C1 segment of cervical spinal cord (tissue), 14 donors: Measurements from ENCODE around the gene KRTAP5-11.
"Not testable (repeated sequence)": the region's sequence is repeated elsewhere in the genome, so short reads cannot be mapped to it uniquely, and the experiment has no call there.

Source experiments
- DNase-seq, 14 donors: peaks; one replicate each; lab custom pipeline; 2025; lab: John Stamatoyannopoulos, UW

KRTAP5-11 gene, protein sequence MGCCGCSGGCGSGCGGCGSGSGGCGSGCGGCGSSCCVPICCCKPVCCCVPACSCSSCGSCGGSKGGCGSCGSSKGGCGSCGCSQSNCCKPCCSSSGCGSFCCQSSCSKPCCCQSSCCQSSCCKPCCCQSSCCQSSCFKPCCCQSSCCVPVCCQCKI

DNA sequence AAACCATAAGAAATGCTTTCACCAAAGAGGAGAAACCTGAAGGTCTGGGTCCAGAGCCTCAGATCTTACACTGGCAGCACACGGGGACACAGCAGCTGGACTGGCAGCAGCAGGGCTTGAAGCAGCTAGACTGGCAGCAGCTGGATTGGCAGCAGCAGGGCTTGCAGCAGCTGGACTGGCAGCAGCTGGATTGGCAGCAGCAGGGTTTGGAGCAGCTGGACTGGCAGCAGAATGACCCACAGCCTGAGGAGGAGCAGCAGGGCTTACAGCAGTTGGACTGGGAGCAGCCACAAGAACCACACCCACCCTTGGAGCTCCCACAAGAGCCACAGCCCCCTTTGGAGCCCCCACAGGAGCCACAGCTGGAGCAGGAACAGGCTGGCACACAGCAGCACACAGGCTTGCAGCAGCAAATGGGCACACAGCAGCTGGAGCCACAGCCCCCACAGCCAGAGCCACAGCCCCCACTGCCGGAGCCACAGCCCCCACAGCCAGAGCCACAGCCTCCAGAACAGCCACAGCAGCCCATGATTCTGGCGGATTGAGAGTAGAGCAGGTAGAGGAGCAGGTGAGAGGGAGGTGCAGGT is at the start of gene KRTAP5-11:
TSS of gene KRTAP5-11 (minus strand) at position 567 of the 587 bp plus-strand sequence. CDS start at position 529, 38 bp downstream.
- no peak for DNase-seq

DNA sequence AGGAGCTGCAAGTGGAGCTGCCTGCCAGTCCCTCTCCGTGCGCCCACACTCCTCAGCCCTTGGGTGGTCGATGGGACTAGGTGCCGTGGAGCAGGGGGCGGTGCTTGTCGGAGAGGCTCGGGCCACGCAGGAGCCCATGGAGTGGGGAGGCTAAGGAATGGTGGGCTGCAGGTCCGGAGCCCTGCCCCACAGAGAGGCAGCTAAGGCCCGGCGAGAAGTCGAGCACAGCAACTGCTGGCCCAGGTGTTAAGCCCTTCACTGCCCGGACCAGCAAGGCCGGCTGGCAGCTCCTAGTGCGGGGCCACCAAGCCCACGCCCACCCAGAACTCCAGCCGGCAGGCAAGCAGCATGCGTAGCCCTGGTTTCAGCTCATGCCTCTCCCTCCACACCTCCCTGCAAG is 48.9 kb upstream of the KRTAP5-11 start:
- DNase-seq, result not testable (repeated sequence)

DNA sequence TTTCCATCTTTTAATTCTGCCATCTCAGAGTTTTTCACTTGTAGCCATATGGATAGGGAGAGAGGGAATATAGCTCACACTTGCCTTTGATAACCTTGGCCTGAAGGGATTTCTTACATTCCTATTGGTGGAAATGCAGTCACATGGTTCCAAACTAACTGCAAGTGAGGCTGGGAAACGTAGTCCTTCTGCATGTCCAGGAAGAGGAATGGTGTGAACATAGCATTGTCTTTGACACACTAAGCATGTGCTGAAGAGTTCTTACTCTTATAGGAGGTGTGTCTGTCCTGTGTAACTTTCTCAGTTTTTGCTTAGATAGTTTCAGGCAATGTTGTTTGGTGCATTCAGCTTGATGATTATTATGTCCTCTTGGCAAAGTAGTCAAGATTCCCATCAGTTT is 47.4 kb upstream of the KRTAP5-11 start:
- DNase-seq, result not testable (repeated sequence)

DNA sequence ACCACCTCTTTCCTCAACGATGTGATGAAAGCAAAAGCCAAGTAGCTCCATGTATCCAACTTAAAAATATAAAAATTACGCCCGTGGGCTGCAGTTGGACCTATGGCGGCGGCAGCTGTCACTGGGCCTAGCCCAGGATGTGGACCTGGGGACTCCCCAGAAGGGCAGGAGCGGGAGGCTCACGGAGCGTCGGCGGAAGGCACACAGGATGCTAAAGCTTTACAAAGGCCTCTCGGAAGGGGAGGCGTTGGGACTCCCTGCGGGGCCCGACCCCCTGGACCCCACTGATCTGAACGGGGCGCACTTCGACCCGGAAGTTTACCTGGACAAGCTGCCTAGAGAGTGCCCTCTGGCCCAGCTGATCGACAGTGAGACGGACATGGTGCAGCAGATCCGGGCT is 46.3 kb upstream of the KRTAP5-11 start:
- not testable (repeated sequence) for DNase-seq

DNA sequence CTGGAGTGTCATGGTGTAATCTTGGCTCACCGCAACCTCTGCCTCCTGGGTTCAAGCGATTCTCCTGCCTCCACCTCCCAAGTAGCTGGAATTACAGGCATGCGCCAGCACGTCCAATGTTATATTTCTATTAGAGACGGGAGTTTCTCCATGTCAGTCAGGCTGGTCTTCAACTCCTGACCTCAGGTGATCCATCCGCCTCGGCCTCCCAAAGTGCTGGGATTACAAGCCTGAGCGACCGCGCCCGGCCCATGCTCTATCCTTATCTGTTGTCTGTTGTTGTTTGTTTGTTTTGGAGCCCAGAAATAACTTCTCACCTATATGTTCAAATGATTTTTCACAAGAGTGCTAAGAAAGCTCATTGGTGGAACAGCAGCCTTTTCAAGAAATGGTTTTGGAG is 40.6 kb upstream of the KRTAP5-11 start:
- not testable (repeated sequence) for DNase-seq

DNA sequence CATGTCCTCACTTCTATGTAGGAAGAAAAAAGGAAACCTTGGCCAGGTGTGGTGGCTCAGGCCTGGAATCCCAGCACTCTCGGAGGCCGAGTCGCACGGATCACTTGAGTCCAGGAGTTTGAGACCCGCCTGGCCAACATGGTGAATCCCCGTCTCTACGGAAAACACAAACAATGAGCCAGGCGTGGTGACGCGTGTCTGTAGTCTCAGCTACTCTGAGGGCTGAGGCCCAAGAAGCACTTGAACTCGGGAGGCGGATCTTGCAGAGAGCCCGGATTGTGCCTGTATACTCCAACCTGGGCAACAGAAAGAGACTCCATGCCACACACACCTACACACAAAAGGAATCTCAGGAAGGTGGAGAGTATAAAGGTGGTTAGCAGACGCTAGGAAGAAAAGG is 39.9 kb upstream of the KRTAP5-11 start:
- DNase-seq, result not testable (repeated sequence)

DNA sequence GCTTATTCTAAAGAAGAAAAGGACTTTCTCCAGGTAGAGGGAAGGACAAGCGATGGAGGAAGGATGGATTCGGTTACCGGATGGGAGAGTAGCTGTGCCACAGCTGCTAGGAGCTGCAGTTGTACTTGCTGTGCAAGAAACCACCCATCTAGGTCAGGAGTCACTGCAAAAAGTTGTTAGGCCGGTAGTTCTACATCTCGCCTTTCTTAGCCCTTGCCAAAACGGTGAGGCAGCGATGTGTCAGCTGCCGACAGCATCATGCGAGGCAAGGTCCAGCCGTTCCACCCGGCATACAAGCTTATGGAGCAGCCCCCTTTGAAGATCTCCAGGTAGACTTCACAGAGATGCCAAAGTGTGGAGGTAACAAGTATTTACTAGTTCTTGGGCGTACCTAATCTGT is 32.3 kb upstream of the KRTAP5-11 start:
- not testable (repeated sequence) for DNase-seq

DNA sequence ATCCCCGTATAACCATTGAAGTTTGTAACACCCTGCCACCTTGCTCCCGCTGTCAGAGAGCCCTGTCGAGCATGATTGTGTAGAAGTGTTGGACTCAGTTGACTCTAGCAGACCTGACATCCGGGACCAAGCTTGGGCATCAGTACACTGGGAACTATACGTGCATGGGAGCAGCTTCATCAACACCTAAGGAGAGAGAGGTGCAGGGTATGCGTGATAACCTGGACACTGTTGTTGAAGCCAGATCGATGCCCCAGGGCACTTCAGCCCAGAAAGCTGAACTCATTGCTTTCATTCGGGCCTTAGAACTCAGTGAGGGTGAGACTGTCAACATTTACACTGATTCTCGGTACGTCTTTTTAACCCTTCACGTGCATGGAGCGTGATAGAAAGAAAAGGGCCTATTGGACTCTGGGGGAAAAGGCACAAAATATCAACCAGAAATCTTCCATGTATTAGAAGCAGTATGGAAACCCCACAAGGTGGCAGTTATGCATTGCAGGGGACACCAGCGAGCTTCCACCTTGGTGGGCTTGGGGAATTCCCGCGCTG is 31.8 kb upstream of the KRTAP5-11 start:
- DNase-seq, result not testable (repeated sequence)

DNA sequence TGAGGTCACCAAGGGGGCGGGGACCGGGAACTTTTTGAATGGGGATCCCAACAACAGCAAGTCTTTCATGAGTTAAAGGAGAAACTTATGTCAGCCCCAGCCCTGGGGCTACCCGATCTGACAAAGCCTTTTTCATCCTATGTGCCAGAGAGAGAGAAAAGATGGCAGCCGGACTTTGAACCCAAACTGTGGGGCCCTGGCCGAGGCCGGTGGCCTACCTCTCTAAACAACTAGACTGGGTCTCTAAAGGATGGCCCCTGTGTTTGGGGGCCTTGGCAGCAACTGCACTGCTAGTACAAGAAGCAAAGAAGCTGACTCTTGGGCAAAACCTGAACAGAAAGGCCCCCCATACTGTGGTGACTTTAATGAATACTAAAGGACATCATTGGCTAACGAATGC is 31.3 kb upstream of the KRTAP5-11 start:
- DNase-seq, result not testable (repeated sequence)

DNA sequence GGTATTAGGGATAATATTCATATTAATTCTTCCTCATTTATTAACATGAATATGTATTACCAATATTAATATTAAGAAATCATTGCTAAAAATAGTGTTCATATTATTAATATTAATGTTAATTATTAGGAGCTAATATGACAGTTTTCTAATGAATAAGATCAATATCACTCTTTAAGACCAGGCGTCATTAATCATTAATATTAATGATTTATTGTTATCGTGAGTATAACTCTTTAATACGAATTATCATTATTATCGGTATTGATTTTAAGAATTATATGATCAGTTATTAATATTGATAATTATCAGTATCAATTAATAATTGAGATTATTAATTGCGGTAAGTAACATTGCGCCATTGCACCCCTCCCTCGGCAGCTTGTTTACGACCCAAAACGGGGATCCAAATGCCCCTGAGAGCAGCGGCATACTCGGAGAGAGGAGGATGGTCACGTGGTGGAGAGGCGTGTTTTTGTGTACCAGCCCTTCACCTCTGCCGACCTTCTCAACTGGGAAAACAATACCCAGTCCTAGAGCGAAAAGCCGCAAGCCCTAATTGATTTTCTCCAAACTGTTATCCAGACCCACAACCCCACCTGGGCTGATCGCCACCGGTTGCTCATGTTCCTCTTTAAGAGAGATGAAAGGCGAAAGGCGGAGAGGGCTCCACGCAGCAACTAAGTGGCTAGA is 28.7 kb upstream of the KRTAP5-11 start:
- not testable (repeated sequence) for DNase-seq

DNA sequence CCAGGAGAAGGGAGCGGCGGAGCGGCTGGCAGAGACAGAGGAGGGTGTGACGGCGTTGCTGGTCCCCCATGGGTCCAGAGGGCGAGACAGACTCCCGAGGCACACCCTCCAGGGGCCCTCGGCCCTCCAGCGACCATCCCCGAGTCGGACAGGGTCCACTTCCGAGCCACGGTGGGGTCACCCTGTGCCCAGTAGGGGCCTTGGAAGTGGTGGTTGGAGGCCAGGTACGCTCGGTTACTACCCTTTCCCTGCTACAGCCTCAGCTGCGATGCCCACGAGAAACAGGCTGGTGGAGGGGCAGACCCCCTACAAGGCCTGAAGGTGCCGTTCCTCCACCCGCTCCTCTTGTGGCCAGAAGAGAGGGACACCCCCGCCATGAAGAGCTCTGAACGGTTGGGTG is 25.6 kb upstream of the KRTAP5-11 start:
- DNase-seq, result not testable (repeated sequence)

DNA sequence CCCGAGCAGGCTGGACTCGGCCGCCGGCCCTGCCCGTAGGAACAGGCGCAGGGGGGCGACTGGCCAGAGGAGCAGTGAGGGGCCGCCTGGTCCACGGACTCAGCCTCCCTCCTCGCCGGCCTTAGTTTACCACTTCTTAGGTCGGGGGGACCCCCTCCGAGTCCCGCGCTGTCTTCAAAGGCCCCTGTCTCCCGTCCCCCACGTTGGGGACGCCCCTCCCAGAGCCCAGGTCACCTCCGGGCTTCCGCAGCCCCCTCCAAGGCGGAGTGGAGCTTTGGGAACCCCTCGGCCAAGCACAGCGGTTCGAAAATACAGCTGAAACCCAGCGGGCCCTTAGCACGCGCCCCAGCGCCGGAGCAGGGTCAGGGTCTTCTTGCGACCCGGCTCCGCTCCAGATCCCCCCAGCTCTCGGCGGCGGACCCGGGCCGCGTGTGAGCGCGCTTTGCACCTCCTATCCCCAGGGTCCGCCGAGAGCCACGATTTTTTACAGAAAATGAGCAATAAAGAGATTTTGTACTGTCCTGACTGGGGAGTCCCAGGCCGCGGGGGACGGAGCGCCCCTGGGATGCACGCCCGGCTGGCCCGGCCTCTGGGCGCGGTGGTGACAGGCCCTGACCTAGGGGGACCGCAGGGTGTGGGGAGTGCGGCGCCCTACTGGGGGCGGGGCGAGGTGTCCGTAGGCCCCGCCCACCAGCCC is 25.0 kb upstream of the KRTAP5-11 start:
- DNase-seq, result not testable (repeated sequence)

DNA sequence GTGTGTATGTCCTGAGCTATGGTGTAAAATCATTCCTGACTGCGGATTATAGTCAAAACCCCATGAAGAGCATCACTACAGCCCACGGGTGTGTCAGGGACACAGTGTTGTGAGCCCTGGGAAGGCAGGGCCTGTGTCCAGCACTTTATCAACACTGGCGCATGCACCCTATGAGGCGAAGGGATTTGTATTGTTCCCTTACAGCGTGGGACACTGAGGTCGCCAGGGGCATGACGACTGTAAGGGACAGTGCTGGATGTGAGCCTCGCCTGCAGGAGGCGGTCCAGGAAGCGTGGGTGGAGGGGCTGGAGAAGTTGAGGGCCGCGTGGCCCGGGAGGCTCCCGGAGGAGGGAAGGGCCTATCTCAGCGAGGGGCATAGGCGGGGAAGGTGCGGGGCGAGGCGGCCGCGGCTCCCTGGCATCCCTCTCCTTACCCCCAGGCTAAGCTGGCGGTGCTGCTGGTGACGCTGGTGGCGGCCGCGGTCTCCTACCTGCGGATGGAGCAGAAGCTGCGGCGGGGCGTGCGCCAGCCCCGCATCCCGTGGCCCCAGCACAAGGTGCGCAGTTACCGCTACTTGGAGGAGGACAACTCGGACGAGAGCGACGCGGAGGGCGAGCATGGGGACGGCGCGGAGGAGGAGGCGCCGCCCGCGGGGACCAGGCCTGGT is 24.3 kb upstream of the KRTAP5-11 start:
- not testable (repeated sequence) for DNase-seq

DNA sequence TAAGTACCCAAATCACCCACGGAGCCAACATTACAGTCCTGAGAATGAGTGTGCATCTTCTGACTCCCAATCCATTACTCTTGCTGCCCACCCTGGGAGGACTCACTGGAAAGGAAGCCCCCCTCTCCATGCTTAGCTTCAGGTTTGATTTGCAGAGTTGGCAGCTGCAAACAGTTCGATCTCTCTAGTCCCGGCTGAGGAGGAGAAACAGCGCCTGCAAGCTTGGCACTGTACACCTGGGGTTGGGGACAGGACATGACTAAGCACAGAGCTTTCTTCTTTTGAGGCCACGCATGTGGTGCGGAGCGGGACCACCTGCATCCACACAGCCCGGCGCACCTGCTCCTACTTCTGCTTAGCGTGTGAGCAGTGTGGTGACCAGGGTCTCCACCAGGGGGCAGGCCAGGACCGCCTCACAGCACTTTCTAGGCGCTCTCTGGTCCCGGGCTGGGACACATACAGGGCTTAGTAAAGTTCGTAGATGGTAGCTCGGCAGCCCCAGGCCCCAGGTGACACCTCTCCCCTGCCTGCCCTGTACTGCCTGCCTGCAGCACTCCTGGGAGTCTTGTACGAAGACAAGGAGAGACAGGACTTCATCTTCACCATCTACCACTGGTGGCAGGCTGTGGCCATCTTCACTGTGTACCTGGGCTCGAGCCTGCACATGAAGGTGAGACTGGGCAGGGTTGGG is 22.3 kb upstream of the KRTAP5-11 start:
- DNase-seq, result not testable (repeated sequence)

DNA sequence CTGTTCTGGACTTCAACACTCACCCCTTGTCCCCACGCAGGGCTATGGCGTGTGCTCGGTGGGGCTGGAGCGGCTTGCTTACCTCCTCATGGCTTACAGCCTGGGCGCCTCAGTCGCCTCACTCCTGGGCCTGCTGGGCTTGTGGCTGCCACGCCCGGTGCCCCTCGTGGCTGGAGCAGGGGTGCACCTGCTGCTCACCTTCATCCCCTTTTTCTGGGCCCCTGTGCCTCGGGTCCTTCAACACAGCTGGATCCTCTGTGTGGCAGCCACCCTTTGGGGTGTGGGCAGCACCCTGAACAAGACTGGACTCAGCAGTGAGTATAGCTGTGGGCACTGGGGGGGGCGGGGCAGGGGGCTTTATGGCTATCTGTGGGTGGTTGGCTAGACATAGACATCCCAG is 20.5 kb upstream of the KRTAP5-11 start:
- not testable (repeated sequence) for DNase-seq

DNA sequence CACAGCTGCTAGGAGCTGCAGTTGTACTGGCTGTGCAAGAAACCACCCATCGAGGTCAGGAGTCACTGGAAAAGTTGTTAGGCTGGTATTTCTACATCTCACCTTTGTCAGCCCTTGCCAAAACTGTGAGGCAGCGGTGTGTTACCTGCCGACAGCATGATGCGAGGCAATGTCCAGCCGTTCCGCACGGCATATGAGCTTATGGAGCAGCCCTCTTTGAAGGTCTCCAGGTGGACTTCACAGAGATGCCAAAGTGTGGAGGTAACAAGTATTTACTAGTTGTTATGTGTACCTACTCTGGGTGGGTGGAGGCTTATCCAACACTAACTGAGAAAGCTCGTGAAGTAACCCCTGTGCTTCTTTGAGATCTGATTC is 6.9 kb upstream of the KRTAP5-11 start:
- DNase-seq, result not testable (repeated sequence)

DNA sequence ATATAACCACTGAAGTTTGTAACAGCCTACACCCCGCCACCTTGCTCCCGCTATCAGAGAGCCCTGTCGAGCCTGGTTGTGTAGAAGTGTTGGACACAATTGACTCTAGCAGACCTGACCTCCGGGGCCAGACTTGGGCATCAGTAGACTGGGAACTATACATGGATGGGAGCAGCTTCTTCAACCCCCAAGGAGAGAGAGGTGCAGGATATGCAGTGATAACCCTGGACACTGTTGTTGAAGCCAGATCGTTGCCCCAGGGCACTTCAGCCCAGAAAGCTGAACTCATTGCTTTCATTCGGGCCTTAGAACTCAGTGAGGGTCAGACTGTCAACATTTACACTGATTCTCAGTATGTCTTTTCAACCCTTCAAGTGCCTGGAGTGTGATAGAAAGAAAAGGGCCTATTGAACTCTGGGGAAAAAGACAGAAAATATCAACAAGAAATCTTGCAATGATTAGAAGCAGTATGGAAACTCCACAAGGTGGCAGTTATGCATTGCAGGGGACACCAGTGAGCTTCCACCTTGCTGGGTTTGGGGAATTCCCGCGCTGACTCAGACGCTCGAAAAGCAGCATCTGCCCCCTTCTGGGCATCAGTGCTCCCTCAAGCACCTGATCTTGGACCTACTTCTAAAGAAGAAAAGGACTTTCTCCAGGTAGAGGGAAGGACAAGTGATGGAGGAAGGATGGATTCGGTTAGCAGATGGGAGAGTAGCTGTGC is 6.3 kb upstream of the KRTAP5-11 start:
- DNase-seq, result not testable (repeated sequence)

DNA sequence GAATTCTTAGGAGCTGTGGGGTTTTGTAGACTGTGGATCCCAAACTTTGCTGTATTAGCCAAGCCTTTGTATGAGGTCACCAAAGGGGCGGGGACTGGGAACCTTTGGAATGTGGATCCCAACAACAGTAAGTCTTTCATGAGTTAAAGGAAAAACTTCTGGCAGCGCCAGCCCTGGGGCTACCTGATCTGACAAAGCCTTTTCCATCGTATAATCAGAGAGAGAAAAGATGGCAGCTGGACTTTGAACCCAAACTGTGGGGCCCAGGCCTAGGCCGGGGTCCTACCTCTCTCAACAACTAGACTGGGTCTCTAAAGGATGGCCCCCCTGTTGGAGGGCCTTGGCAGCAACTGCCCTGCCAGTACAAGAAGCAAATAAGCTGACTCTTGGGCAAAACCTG is 5.6 kb upstream of the KRTAP5-11 start:
- DNase-seq, result not testable (repeated sequence)

DNA sequence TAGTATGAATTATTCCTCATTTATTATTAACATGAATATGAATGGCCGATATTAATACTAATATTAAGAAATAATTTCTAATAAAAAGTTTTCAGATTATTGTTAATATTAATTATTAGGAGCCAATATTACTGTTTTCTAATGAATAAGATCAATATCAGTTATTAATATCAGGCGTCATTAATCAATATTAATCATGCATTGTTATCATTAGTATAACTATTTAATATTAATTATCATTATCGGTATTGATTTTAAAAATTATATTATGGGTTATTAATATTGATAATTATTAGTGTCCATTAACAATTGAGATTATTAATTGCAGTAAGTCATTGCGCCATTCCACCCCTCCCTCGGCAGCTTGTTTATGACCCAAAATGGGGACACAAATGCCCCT is 3.0 kb upstream of the KRTAP5-11 start:
- DNase-seq, result not testable (repeated sequence)

DNA sequence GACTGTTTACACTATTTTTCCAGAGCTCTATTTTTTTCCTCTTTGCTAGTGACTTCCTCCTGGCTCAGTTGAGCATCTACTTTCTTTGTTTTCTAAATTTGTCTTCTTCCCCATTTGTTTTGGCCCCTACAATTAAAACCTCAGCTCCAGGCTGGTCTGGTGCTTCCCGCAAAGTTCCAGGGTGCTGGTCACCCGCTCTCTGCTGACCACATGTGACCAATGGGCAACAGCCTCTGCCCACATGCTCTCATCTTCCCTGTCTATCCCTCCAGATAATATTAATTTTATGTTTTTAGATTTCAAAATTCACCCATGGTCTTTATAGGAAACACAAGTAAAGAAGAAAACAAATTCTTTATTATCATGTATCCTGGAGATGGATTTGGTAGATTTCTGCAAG is 294 bp upstream of the KRTAP5-11 start:
- DNase-seq, result not testable (repeated sequence)
